B cell (primary cell): ENCODE measurements around the gene FRMPD2. TPM values are rescaled to one million over a fixed set of nuclear protein-coding genes. Genes with fewer than 3 reads are reported as not detected.

ENCODE experiments used
- ATAC-seq: fragments of 200-7000 bp; cut with Tn5 transposase; one replicate; pipeline ENCODE4 v1.10.0; 2021; ENCODE audit warnings: low read depth, mild to moderate bottlenecking, moderate number of reproducible peaks, moderate library complexity
- CTCF ChIA-PET: fragments of 350-600 bp; sonication (Branson Sonifier 250); formaldehyde crosslinking; loops from one replicate; lab custom pipeline; 2021; ENCODE audit warnings: antibody characterized with exemption, inconsistent platforms; lab: Charles Lee
- POLR2A ChIA-PET: fragments of 350-600 bp; sonication (Branson Sonifier 250); formaldehyde crosslinking; loops from one replicate; lab custom pipeline; 2021; ENCODE audit warnings: antibody characterized with exemption; lab: Charles Lee
- DNase-seq: peaks from one replicate; pipeline ENCODE4 v3.0.0; 2013
- H2AFZ ChIP-seq: 2 replicates; pipeline ENCODE4 v1.6.1; 2012; ENCODE audit warnings: mild to moderate bottlenecking, low read depth, low read length; ENCODE audit not compliant: insufficient read depth, poor library complexity, severe bottlenecking
- H3K27ac ChIP-seq, 2 donors: 1 replicate in 1 of 2; 2 replicates in 1 of 2; pipeline ENCODE4 v1.5.1; 2012 to 2013; ENCODE audit warnings: low read length in 2 of 2, mild to moderate bottlenecking in 2 of 2, moderate library complexity in 1 of 2
- H3K27me3 ChIP-seq, 4 experiments: fragments of 200-600 bp in 1 of 4; sonication (generic) in 1 of 4; replicated peaks in 1 of 4; 1 replicate in 2 of 4; 2 replicates in 2 of 4; pipeline versions ENCODE4 v1.6.1 to v1.7.0; 2013 to 2016; ENCODE audit warnings: low read length in 3 of 4, mild to moderate bottlenecking in 2 of 4, mixed read lengths in 1 of 4, moderate library complexity in 1 of 4; ENCODE audit not compliant: insufficient read depth in 4 of 4, control insufficient read depth in 3 of 4; ENCODE audit errors: control extremely low read depth in 1 of 4
- H3K36me3 ChIP-seq, 2 experiments: replicated peaks in 1 of 2; 1 replicate in 1 of 2; 2 replicates in 1 of 2; pipeline versions ENCODE4 v1.6.1 to v1.7.1; 2013; ENCODE audit warnings: low read length in 1 of 2; ENCODE audit not compliant: insufficient read depth in 2 of 2, control insufficient read depth in 1 of 2; ENCODE audit errors: control extremely low read depth in 1 of 2, extremely low read depth in 1 of 2
- H3K4me1 ChIP-seq, 2 donors: fragments of 200-600 bp in 1 of 2; sonication (generic) in 1 of 2; 1 replicate in 1 of 2; 2 replicates in 1 of 2; pipeline versions ENCODE4 v1.5.1 to v1.6.1; 2013 to 2017; ENCODE audit warnings: low read length in 2 of 2; ENCODE audit not compliant: control insufficient read depth in 2 of 2, insufficient read depth in 2 of 2
- H3K4me2 ChIP-seq: replicated peaks from 2 replicates; pipeline ENCODE3; 2012; ENCODE audit warnings: mild to moderate bottlenecking, low read depth, low read length; ENCODE audit not compliant: poor library complexity, severe bottlenecking
- H3K4me3 ChIP-seq, 5 experiments: fragments of 200-600 bp in 1 of 5; sonication (generic) in 1 of 5; 1 replicate in 3 of 5; 2 replicates in 2 of 5; pipeline versions ENCODE4 v1.5.1 to v1.7.0; 2011 to 2016; ENCODE audit warnings: low read length in 4 of 5, mild to moderate bottlenecking in 4 of 5, low read depth in 2 of 5, control low read depth in 1 of 5, moderate library complexity in 1 of 5; ENCODE audit not compliant: insufficient read depth in 1 of 5; ENCODE audit errors: control extremely low read depth in 1 of 5, extremely low read depth in 1 of 5
- H3K79me2 ChIP-seq: fragments of 200-600 bp; sonication (generic); one replicate; pipeline ENCODE4 v1.6.0; 2016; ENCODE audit warnings: low read length; ENCODE audit not compliant: control insufficient read depth, insufficient read depth
- H3K9ac ChIP-seq: fragments of 200-600 bp; sonication (generic); 2 replicates; pipeline ENCODE4 v1.6.1; 2017; ENCODE audit warnings: mild to moderate bottlenecking, low read length, moderate library complexity
- H3K9me3 ChIP-seq, 3 donors: one replicate each; pipeline versions ENCODE4 v1.6.1 to v1.7.1; 2013; ENCODE audit warnings: low read length in 2 of 3; ENCODE audit not compliant: control insufficient read depth in 2 of 3, insufficient read depth in 1 of 3; ENCODE audit errors: control extremely low read depth in 1 of 3
- H4K20me1 ChIP-seq: 2 replicates; pipeline ENCODE4 v1.6.0; 2012; ENCODE audit warnings: mild to moderate bottlenecking, low read length; ENCODE audit not compliant: insufficient read depth, control insufficient read depth, poor library complexity, severe bottlenecking
- H3K27ac Mint-ChIP-seq: one replicate; pipeline ENCODE4 v1.8.0; 2021; ENCODE audit warnings: mixed read lengths
- H3K27me3 Mint-ChIP-seq: one replicate; pipeline ENCODE4 v1.8.0; 2021; ENCODE audit warnings: mixed read lengths
- H3K4me1 Mint-ChIP-seq: one replicate; pipeline ENCODE4 v1.8.0; 2021; ENCODE audit warnings: mixed read lengths
- H3K4me3 Mint-ChIP-seq: one replicate; pipeline ENCODE4 v1.8.0; 2021; ENCODE audit warnings: mixed read lengths
- H3K9me3 Mint-ChIP-seq: one replicate; pipeline ENCODE4 v1.8.0; 2022; ENCODE audit warnings: mixed read lengths; ENCODE audit not compliant: insufficient read depth
- EZH2 ChIP-seq: IDR thresholded peaks from 2 replicates; pipeline ENCODE4 v1.6.1; 2012; ENCODE audit warnings: borderline replicate concordance, low read depth, mild to moderate bottlenecking, moderate library complexity, low read length; ENCODE audit not compliant: insufficient read depth, poor library complexity, severe bottlenecking
- WGBS: methylation state at CpG from one replicate; pipeline ENCODE4 v1.1.5; 2013; ENCODE audit warnings: missing lambda C conversion rate; ENCODE audit not compliant: insufficient coverage; 5-methylcytosine and 5-hydroxymethylcytosine counted together
- intact Hi-C: fragments of 100-400 bp; cut with micrococcal nuclease; formaldehyde crosslinking; loops from one replicate; pipeline ENCODE4 v1.10.0; 2022
- polyA plus RNA-seq: library from polyadenylated mRNA; depleted of rRNA; stranded (reverse); fragments of >200 nt; gene quantifications from 2 replicates; pipeline ENCODE4 v1.2.3, GENCODE V29; 2012
- total RNA-seq, 2 donors: library from RNA; stranded (reverse); fragments of 120-200 nt in 1 of 2; gene quantifications; 1 replicate in 1 of 2; 2 replicates in 1 of 2; pipeline versions ENCODE4 v1.2.3 to v1.2.4, GENCODE V29; 2013 to 2022
- TF ChIP-seq, protein P1 (sequence below): fragments of 200-600 bp; IDR thresholded peaks from one replicate; pipeline ENCODE4 v1.8.0; 2022; ENCODE audit warnings: antibody characterized with exemption, mild to moderate bottlenecking

Gene FRMPD2
- total and polyA plus RNA-seq, 2 donors (not counting 1 experiment from before 2014, with no cell fraction given): not detected

DNA sequence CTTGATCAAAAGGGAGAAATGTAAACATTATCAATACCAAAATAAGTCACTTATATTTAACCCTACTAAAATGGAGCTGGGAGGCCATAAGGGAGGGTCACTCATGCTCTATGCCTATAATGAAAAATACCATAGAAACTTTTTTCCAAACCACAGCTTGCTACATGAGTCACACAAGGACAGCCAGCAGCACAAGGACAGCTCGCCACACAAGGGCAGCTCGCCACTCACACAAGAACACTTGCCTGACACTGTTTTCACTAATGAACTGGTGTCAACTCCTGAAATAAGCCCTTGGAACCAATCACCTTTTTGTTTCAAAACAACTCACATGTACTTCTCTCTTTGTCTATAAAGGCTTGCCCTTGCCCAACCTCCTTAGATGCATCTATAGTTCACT lies 43.3 kb downstream of the FRMPD2 start:
- H3K79me2 ChIP-seq: no peaks in the 10 kb centered on the region
- ChIA-PET CTCF (interaction anchor here (0.5 kb wide), 1 partner anchor 20 kb away, joined by 3 read pairs; no protein-coding TSS in a partner anchor), POLR2A (no interaction called here)
- peaks cover 40% of the 10 kb centered on the region for H3K27me3 Mint-ChIP-seq
- TF ChIP-seq, protein P1, sequence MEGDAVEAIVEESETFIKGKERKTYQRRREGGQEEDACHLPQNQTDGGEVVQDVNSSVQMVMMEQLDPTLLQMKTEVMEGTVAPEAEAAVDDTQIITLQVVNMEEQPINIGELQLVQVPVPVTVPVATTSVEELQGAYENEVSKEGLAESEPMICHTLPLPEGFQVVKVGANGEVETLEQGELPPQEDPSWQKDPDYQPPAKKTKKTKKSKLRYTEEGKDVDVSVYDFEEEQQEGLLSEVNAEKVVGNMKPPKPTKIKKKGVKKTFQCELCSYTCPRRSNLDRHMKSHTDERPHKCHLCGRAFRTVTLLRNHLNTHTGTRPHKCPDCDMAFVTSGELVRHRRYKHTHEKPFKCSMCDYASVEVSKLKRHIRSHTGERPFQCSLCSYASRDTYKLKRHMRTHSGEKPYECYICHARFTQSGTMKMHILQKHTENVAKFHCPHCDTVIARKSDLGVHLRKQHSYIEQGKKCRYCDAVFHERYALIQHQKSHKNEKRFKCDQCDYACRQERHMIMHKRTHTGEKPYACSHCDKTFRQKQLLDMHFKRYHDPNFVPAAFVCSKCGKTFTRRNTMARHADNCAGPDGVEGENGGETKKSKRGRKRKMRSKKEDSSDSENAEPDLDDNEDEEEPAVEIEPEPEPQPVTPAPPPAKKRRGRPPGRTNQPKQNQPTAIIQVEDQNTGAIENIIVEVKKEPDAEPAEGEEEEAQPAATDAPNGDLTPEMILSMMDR: no peak
- no peak for TF ChIP-seq EZH2
- no peaks in the 10 kb centered on the region for H3K9me3 Mint-ChIP-seq
- H3K4me2 ChIP-seq: no peak overlapping the region
- no peak overlapping the region for H3K4me3 ChIP-seq
- H4K20me1 ChIP-seq: no peaks in the 10 kb centered on the region
- peaks cover 5% of the 10 kb centered on the region for H3K4me1 Mint-ChIP-seq
- no peak overlapping the region for H3K27ac Mint-ChIP-seq
- no peaks in the 10 kb centered on the region for H3K4me1 ChIP-seq
- H3K9me3 ChIP-seq: peaks cover 0 to 1% (median 0%) of the 10 kb centered on the region in 3 donors
- no peak overlapping the region for H3K27ac ChIP-seq
- ATAC-seq (no peak), DNase-seq (no peak)
- no peak overlapping the region for H3K9ac ChIP-seq
- intact Hi-C loops: no loop called here
- peaks cover 0 to 4% (median 1%) of the 10 kb centered on the region in 4 experiments for H3K27me3 ChIP-seq
- no peak overlapping the region for H3K4me3 Mint-ChIP-seq
- no peak overlapping the region for H2AFZ ChIP-seq
- no peaks in the 10 kb centered on the region for H3K36me3 ChIP-seq
- 73% methylated on average over 2 of the region's 2 CpGs for WGBS

DNA sequence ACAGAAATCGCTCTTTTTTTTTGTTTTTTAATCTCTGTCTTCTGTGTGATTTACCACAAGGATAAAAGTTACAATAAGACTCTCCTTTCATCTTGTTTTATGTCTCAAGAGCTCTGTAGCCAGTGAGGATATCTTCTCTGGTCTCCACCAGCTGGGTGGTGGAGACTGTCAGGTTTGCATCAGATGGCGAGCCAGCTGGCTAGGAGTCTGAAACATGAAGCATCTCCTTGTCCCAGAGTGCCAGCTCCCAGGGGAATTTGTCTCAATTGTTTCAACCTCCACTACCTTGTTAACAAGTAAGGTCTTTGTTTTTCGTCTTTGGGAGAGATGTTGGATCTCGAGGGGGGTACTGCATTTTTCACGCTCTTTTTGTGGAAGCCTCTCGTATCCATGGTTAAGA lies 47.3 kb downstream of the FRMPD2 start:
- peaks cover 5% of the 10 kb centered on the region for H3K4me1 Mint-ChIP-seq
- H3K9me3 Mint-ChIP-seq: no peaks in the 10 kb centered on the region
- Histone ChIP-seq H3K9me3 (peaks cover 0 to 1% (median 0%) of the 10 kb centered on the region in 3 donors), H4K20me1 (no peaks in the 10 kb centered on the region), H3K4me2 (no peak overlapping the region), H3K36me3 (no peaks in the 10 kb centered on the region), H3K79me2 (no peaks in the 10 kb centered on the region), H3K27me3 (peaks cover 0 to 2% (median under 1%) of the 10 kb centered on the region in 4 experiments), H3K27ac (no peak overlapping the region), H3K9ac (no peak overlapping the region), H3K4me3 (no peak overlapping the region), H3K4me1 (no peaks in the 10 kb centered on the region), H2AFZ (no peak overlapping the region)
- intact Hi-C loops: no loop called here
- 95% methylated on average over 4 of the region's 6 CpGs for WGBS
- POLR2A ChIA-PET: no interaction called here
- no peak for TF ChIP-seq EZH2
- TF ChIP-seq, protein P1: no peak
- H3K4me3 Mint-ChIP-seq: no peak overlapping the region
- CTCF ChIA-PET: interaction anchor here (1.2 kb wide), 1 partner anchor 11 kb away, joined by 3 read pairs; no protein-coding TSS in a partner anchor
- ATAC-seq (no peak), DNase-seq (no peak)
- H3K27ac Mint-ChIP-seq: no peak overlapping the region
- peaks cover 40% of the 10 kb centered on the region for H3K27me3 Mint-ChIP-seq
